GM19397 (cell line): ENCODE results near the gene ITPR2.
"Not testable (repeated sequence)": the region's sequence is repeated elsewhere in the genome, so short reads cannot be mapped to it uniquely, and the experiment has no call there.

ENCODE experiments used
- ATAC-seq: cut with Tn5 transposase; IDR thresholded peaks from one replicate; pipeline ENCODE4 v1.9.1; 2021; ENCODE audit warnings: mild to moderate bottlenecking, moderate library complexity; ENCODE audit not compliant: unreplicated experiment

Gene ITPR2

DNA sequence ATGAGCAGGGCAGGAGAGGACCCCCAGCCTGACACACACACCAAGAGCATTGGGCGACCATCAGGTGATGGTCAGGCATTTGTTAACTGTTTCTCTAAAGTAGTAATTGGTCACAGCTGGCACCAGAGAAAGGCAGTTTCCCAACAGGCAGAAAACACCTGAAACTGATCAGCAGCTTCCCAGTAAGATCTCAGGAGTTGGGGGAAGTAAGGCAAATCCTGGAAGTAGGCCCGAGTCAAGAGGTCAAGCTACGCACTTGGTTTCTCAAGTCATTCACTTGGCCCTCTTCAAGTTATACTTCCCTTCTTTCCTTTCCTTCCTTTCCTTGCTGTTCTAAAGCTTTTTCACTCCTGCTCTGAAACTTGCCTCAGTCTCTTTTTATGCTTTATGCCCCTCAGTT, 501.9 kb downstream of the ITPR2 start:
- no peak for ATAC-seq

DNA sequence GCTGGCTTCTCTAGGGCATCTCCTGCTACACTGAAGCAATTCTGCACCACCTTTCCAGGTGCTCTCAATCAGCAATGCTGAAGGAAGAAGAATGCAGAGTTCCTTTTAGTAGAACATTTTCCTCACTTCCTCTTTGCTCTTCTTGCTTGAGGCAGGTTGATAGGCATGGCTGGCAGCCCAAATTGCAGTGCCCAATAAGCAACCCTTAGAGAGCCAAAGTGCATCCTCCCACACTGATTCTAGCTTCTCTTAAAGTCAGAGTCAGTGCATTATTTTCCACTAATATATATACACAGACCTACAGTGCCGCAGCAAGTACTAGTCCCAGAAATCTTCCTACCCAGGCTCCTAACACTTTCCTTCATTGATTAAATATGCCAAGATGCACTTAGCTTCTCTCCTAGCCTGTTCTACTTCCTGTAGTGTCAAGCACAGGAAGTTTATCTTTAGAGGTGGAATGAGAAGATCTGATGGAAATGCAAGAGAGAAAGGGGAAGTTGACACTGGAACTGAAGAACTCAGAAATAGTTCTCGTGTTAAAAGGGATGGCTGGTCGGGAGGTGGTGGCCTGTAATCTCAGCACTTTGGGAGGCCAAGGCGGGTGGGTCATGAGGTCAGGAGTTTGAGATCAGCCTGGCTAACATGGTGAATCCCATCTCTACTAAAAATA, 504.9 kb downstream of the ITPR2 start:
- ATAC-seq = no peak

DNA sequence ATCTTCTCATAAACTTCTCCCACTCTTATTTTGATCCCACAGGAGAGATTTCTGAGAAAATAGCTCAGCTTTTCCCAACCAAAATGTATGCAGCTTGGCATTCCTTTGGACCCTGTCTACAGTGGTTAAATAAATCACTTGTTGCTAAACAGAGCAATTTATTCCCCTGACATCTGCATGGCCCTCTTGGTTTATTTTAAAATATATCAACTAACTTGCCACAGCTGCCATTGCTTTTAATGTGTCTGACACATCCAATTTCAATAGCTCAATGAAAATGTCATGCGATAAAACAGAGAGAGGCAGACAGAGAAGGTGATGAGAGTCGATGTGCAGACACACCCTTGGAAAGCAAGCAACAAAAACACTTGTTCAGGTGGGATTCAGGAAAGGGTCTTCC, 509.3 kb downstream of the ITPR2 start:
- no peak for ATAC-seq

DNA sequence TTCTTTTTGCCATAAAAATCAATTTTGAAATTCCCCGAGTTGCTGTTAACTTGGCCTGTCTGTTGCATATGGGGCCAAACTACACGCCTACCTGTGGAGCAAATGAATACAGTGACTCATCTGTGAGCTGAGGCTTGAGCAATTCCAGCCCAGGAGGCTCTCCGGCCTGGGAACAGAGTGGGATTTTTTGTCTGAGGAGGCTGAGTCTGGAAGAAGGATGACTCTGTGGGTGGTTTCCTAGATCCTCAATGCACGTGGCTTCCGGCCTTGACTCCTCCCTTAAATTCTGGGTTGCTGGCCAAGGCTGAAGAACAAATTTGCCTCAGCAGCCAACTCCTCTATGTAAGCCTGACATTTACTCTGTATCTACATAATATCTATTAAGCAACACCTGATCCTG, 513.5 kb downstream of the ITPR2 start:
- ATAC-seq = no peak

DNA sequence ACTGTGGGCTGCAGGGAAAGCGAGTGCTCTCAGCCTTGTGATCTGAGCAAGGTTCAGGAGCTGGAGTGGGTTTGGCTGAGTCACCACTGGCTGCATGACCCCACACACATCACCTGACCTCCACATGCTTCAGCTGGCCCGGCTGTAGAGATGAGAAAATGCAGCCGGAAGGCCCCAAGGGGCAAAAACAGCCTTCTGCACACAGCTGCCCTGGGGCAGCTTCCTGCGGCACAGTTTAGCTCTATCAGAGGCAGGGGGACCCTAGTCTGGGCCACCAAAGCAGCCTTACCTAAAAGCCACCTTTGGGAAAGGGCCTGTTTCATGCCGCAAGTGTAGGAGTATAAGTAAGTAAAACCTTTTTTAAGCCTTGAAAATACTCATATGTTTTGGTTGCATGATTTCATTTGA, 514.3 kb downstream of the ITPR2 start:
- ATAC-seq = peak; percentile 96

DNA sequence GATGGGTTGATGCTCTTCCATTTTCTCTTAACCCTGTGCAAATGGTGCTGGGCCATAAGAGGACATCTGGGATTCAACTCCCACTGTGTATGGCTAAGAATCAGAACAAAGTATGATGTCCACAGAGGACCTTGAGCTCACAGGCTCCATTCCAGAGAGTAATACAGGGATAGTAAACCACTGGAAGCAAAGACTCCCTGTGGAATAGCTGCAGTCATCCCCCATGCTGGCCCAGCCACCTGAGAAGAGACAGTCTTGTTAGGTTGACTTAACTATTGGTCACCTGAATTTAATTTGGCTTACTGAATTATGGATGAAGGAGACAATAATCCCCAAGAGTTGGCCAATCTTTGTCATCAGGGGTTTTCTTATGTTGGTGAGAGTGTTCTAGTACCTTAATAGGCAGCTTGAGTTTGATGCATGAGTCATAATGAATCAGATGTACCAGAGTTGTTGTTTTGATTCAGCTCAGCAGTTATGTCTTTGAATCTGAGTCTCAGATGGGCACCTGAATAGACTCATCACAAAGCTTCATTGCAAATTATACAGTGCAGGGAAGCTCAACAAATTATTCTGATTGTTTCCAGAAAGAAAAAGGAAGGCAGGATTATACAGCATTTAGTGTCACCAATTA, 514.9 kb downstream of the ITPR2 start:
- ATAC-seq = no peak

DNA sequence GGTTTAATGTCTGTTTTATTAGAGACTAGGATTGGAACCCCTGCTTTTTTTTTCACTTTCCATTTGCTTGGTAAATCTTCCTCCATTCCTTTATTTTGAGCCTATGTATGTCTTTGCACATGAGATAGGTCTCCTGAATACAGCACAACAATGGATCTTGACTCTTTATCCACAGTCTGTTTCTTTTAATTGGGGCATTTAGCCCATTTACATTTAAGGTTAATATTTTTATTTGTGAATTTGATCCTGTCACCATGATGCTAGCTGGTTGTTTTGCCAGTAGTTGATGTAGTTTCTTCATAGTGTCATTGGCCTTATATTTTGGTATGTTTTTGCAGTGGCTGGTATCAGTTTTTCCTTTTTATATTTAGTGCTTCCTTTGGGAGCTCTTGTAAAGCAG, 518.9 kb downstream of the ITPR2 start:
- not testable (repeated sequence) for ATAC-seq

DNA sequence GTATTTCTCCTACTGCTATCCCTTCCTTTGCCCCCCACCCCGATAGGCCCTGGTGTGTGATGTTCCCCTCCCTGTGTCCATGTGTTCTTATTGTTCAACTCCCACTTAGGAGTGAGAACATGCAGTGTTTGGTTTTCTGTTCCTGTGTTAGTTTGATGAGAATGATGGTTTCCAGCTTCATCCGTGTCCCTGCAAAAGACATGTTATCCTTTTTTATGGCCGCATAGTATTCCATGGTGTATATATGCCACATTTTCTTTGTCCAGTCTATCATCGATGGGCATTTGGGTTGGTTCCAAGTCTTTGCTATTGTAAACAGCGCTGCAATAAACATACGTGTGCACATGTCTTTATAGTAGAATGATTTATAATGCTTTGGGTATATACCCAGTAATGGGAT, 522.5 kb downstream of the ITPR2 start:
- not testable (repeated sequence) for ATAC-seq

DNA sequence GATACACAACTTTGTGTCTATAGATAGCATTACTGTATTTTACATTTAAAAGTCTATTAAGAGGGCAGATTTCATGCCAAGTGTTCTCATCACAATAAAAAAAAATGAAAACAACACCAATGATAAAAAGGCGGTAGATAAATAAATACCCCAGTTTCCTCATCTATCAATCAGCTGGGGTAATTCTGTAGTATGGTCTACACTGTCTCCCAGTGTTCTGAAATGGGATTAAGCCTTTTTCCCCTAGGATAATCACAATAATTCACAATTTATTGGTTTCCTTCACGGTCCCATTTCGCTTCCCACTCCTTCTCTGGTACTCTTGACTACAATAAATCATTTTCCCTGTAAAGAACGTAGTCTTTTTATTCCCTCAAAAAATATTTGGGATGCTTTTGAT, 523.4 kb downstream of the ITPR2 start:
- no peak for ATAC-seq

DNA sequence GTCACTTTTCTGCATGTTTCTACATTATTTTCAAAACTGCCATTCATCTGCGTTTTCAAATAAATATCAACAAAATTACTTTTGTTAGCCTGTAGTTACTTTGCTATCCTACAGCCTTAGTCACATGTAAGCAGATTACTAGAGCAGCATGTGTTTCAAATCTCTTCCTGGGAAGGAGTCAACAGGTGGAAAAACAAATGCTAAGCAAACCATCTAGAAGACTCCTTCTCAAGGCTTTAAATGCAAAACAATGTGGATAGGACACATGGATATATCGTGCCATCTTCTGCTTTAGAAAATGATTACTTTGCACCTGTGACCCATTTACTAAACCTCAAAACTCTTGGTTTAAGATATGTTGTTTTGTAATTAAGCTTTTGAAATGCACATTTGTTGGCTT, 528.7 kb downstream of the ITPR2 start:
- ATAC-seq = no peak

DNA sequence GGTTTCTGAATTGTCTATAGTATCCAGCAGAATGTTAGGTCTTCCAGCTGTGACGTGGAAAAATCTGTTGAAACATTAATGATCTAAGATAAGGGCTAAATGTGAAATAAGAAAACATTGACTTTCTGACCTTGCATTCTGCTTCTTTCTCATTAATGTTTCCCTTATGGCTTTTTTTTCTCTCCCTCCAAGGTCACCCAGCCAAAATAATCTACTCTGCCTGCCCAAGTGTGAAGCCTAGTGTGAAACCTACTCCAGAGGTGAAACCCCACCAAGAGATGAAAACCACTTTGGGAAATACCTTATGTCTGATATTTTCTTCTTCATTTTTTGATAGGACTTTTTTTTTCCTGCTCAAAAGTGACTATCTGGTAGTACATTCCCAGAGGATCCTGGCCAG, 529.6 kb downstream of the ITPR2 start:
- ATAC-seq = no peak

DNA sequence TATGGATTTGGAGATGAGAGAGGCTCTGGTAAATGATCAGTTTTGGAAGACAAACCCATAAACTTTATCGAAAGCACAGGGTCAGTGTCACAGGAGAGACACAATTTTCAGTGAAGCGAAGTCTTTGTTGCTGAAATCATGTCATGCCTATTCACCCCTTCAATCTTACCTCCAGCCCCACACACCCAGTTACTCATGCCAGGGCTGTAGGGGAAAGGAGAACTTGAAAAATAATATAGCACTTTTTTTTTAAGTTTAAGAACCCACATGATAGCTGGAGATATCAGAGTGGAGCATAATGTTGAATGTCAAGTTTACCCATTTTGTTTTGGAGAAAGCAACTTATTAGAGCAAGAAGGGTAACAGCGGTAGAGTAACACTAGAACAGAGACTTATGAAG, 530.2 kb downstream of the ITPR2 start:
- ATAC-seq = no peak

DNA sequence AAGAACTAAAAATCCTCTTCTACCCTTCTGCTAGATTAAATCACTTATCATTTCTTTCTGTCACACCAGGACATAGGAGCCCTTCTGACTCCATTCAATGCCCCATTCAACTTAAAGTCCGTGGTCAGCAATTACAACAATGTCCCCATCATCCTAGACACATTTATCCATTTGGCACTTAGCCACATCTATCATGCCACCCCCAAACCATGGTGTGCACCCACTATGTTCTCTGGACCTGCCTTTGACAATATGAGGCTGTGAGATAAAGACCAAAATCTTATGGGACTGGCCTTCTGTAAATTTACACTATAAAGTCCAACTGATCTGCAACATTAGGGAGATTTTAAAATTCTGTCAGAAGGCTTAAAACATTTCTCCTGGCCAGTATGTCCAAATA, 533.2 kb downstream of the ITPR2 start:
- ATAC-seq = no peak

DNA sequence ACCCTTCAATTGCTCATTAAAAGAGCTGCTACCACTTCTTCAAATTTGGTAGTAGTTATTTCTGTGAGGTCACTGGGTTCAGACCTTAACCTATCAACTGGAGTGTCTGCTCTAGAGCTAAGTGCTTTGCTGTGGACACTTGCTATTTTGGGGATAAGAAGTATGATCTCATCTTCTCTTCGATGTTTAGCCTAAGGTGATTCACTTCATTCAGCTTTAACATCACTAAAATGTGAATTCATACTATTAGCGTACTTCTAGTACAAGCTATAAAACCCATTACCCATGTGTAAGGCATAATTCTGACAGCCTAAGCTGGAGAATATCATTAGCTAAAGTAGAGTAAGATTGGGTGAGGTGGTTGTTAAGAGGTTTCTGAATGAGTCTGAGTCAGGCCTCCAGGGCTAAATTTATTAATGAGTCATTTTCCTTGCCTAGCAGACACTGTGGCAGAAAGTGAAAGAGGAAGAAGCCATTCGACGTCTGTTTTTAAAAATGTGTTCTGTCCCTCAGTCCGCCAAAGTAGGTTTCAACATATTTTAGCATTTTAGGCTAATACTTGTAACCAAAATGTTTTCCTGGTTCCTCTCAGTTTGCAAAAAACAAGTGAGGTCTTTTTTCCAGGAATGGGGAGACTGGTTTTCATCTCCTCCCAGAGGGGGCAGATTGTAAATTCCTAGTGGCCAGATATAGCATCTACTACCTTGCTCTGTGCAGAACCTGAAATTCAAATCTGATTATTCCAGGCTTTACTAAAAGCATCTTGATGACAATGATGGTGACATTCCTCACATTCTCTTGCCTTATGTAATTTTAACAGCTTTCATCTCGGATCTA, 534.0 kb downstream of the ITPR2 start:
- ATAC-seq = peak; percentile 97

DNA sequence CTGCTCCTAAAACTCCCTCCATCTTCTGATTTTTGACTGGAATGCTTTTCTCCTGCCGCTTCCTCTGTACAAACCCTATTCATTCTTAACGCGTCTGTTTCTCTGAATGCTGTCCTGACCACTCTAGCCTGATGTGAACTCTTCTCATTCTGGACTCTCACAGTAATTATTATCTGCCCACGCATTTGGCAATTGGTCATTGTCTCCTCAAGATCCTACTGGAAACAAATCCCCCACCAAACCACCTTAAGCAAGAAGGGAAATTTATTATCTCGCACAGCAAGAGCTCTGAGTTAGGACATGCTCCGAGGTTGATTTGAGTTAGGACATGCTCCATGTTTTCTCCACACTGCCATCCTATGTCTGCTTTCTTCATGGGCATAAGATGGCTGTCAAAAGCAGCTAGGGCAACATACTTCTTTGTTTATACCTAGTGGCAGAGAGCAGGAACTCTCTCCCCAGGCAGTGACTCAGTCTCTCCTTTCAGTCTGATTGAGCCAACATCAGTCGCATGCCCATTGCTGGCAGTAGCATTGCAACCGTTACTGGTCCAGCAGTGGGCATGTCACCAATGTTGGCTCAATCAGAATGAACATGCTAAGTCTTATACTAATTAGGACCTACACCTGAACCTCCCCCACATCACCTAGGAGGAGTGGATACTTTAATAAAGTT, 535.5 kb downstream of the ITPR2 start:
- no peak for ATAC-seq

DNA sequence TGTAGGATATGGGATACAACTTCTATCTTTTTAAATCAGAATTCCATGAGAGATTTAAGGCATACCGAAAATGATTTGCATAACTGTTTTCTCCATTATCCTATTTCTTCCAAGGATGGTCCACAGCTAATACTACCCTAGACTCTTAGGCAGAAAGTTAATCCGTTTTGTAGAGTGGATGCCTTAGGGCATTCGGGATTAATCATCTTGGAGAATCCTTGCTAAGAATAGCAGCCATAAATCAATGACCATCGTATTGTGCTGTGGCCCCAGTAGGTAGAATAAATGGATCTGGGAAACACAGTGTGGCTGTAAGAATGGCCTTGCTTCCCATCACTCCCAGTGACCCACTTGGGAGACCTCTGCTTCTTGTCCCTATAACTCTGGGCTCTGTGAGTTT, 538.0 kb downstream of the ITPR2 start:
- ATAC-seq = no peak

DNA sequence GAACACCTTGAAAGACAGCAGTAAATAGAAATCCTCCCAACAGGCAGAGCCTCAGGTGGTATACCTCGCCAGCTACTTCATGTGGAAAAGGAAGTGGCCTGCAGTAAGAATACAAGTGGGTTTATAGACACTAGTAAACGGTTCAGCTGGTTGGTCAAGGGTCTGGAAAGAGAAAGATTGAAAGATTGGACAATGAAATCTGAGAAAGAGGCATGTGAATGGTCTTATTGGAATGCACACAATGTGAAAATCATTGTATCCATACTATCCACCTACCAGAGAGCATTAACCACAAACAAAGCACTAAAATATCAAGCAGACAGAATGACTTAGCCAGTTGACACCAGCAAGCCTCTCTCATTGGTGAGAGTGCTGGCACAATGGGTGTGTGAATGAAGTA, 539.4 kb downstream of the ITPR2 start:
- no peak for ATAC-seq

DNA sequence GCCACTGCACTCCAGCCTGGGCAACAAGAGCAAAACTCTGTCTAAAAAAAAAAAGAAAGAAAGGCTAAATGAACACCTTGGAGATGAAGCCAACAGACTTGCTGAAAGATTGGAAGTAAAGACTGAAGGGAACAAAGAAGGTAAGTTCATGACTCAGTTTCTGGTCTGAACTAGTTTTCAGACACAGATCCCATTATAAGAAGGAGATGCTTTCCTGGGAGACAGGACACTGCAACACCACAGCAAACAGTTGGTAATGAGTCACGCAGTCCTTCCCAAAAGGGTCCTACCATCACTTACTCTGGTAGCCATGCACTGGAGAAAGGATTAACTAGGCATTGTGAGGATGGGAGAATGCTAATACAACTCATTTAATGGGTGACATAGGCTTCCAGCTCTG, 540.4 kb downstream of the ITPR2 start:
- no peak for ATAC-seq

DNA sequence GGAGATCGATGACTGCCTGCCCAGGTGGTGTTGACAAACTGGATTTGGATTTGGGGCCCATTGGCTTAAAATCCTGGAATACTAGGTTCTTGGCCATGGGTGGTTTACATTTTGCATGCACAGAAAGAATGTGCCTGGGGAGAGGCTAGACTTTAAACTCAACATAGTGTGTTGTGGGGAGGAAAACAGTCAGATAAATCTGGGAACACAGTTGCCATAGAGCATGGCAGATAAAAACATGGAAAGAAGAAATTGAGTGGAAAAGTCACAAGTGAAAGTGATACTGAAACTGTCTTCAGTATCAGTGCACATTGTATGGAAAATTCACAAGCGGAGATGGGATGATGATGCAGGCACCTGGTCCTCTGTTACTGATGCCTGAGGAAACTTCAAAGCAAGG, 542.4 kb downstream of the ITPR2 start:
- no peak for ATAC-seq

DNA sequence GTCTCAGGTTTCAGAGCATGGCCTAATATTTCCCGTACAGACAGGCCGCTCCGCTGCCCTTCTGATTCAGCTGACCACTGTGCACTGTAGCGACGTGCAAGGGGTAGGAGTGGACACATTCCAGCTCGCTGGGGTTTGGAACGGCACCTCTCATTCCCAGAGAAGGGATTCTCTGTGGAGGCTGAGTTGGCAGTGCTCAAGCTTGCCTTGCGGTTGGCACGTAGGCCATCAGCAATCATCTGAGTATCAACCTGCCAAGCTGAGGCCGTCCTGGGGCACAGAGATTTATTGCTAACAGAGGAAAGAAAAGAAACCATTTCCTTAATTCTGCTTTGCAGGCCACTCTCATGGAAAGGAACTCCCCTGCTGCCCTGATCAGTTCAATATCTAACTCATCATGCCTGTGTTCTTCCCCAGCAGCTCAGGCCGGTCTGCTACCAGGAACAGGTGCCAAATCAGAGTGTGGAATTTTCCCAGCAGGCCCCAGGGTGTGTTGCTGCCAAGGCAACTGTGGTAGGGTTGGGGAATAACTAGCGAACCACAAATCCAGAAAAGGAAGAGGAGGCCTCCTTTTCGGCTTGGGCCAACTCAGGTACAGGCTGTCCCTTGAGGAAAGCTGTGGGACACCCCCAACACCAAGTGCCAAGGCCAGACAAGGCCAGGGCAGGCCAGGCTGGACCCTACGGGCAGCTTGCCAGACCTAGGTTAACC, 545.2 kb downstream of the ITPR2 start:
- ATAC-seq = no peak
